Measurements from ENCODE around the gene SYNJ2.

SYNJ2 gene

GRCh38 chr6:158010591-158011477 lies 29.2 kb downstream of the SYNJ2 start:
- no peak for DNase-seq (ENCODE audit: low read depth in 3 of 3, low spot score in 1 of 3)

- no peak for DNase-seq (ENCODE audit: low read depth in 3 of 3, low spot score in 1 of 3)
These were observed 29.8 kb downstream of the SYNJ2 start for GRCh38 chr6:158011478-158011920.

DNA sequence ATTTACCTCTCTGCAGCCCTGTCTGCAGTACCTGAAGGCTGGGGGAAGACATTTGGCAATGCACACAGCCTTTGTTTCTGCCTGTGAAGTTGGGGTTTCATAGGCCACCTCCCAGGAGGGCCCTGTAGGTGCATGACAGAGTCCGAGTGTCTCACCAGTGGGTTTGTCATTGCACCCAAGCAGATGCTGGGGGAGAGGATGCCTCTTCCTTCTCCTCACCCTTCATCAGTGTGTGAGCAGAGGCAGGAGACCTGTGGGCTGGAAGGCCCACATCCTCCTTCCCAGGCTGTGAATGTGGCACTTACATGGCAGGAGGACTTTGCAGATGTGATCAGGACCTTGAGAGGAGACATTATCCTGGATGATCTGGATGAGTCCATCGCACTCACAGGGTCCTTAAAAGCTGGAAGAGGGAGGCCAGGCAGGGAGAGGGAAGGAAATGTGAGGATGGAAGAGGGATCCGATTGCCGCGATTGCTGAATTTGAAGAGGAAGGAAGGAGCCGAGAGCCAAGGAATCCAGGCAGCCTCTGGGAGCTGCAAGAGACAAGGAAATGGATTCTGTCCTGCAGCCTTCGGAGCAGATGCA lies 30.4 kb downstream of the SYNJ2 start:
- no peak for DNase-seq (ENCODE audit: low read depth in 3 of 3, low spot score in 1 of 3)

DNA sequence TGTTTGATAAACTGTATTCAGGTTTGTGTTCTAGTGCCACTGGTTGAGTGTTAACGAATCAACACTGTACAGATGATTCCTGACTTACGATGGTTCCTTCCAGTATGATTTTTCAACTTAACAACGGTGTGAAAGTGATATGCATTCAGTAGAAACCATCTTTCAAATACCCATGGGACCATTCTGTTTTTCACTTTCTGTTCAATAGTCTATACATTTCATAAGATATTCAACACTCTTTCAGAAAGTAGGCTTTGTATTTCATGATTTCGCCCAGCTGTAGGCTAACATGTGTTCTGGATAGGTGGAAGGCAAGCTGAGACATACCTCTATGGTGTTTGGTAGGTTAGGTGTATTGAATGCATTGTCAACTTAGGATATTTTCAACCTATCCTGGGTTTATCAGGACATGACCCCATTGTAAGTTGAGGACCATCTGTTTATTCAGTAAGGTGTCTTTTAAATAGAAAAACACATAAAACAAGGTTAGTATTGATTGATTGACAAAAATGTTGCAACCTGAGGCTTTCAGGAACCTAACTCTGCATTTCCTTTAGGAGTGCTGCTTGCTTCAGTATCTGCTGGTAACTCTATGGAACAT lies 32.3 kb downstream of the SYNJ2 start:
- DNase-seq (ENCODE audit: low read depth in 3 of 3, low spot score in 1 of 3): no peak

DNA sequence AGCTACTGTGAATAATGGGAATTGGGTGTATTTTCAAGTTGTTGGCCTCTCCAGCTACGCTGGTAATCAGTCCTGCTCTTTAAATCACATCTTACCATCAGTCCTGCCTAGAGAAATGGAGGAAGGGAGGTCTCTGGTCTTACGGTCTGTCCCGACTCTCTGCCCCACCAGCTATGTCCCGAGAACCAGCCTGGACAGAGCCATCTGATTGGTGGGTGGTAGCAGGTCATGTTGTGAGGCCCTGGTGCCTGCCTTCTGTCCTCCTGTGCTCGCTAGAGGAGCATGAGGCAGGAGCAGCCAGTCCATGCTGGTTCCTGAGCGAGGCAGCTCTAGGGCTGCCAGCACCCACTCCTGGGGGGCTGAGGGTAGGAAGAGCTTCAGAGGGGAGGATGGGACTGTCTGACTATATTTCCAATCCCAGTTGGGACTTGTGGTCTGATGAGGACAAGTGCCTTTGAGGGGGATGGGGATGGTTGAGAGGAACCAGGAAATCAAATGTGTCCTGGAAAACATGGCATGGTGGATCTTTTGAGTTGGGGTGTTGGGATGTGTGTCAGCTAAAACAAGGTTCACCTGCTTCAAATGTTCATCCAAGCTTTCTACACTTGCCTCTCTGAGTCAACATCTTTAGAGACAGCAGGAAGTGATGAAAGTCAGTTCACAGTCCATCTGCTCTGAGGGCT lies 33.0 kb downstream of the SYNJ2 start:
- no peak for DNase-seq (ENCODE audit: low read depth in 3 of 3, low spot score in 1 of 3)

- DNase-seq (ENCODE audit: low read depth in 3 of 3, low spot score in 1 of 3): no peak
These were observed 33.5 kb downstream of the SYNJ2 start for GRCh38 chr6:158015188-158015506.

- no peak for DNase-seq (ENCODE audit: low read depth in 3 of 3, low spot score in 1 of 3)
These were observed 35.1 kb downstream of the SYNJ2 start for GRCh38 chr6:158016571-158017383.

GRCh38 chr6:158017621-158018040 lies 36.0 kb downstream of the SYNJ2 start:
- DNase-seq (ENCODE audit: low read depth in 3 of 3, low spot score in 1 of 3): no peak

GRCh38 chr6:158018041-158018771 lies 36.5 kb downstream of the SYNJ2 start:
- DNase-seq (ENCODE audit: low read depth in 3 of 3, low spot score in 1 of 3): no peak

- no peak for DNase-seq (ENCODE audit: low read depth in 3 of 3, low spot score in 1 of 3)
These were observed 37.2 kb downstream of the SYNJ2 start for GRCh38 chr6:158018851-158019361.

- DNase-seq (ENCODE audit: low read depth in 3 of 3, low spot score in 1 of 3): no peak
These were observed 37.8 kb downstream of the SYNJ2 start for GRCh38 chr6:158019416-158019815.

GRCh38 chr6:158020272-158020711 lies 38.6 kb downstream of the SYNJ2 start:
- DNase-seq (ENCODE audit: low read depth in 3 of 3, low spot score in 1 of 3): no peak

GRCh38 chr6:158020811-158021210 lies 39.1 kb downstream of the SYNJ2 start:
- no peak for DNase-seq (ENCODE audit: low read depth in 3 of 3, low spot score in 1 of 3)

DNA sequence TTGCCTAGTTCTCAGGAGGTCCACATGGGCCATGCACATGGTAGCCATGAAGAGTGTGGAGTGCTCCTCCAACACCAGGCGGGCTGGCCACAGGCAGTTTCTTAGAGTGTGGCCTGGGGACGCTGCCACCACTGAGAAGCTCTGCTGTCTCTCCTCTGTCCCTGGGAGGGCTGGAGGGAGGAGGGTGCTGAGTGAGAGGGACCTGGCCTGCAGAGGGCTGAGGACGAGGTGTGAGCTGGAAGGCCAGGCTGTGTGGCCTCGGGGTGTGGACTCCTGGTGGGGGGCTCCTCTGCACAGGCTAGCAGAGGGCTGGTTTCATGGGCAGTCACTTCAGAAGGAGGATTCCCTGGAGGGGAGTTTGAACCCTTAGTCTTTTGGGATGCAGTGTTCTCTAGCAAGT lies 39.7 kb downstream of the SYNJ2 start:
- DNase-seq (ENCODE audit: low read depth in 3 of 3, low spot score in 1 of 3): no peak

GRCh38 chr6:158021814-158022748 lies 40.4 kb downstream of the SYNJ2 start:
- DNase-seq (ENCODE audit: low read depth in 3 of 3, low spot score in 1 of 3): no peak

DNA sequence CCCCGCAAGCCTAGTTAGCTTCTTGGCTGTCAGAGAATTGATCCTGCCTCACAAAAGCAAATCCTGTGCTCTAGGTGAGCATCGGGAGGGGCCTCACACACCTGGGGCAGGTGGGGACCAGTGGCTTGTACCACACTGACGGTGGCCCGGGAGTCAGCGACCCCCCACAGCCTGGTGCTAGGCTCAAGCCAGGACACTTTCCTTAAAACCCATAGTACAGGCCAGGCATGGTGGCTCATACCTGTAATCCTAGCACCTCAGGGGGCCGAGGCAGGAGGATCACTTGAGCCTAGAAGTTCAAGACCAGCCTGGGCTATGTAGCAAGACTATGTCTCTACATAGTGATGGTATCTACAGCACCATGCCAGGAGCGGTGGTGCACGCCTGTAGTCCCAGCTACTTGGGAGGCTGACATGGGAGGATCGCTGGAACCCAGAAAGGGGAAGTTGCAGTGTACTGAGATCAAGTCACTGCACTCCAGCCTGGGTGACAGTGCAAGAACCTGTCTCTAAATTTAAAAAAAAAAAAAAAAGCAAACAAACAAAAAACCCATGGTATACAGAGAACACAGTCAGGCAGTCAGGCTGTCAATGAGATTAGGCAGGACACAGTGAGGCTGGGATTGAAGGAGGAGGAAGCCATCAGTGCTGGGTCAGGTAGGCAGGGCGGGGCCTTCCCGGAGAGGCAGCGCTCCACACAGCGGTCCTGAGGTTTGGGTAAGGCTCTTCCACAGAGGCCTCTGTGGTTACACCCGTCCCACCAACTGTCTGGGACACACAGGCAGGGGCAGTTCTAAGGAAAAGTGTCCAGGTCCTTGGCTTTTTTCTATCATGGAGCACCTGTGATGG lies 41.3 kb downstream of the SYNJ2 start:
- DNase-seq (ENCODE audit: low read depth in 3 of 3, low spot score in 1 of 3): no peak

GRCh38 chr6:158023597-158023939 lies 41.9 kb downstream of the SYNJ2 start:
- DNase-seq (ENCODE audit: low read depth in 3 of 3, low spot score in 1 of 3): no peak
